Fibroblast of the aortic adventitia (primary cell): ENCODE data around the gene CTIF. TPM values are rescaled to one million over a fixed set of nuclear protein-coding genes. Genes with fewer than 3 reads are reported as not detected.

Experiments used
- DNase-seq: peaks from one replicate; pipeline ENCODE4 v3.0.0-alpha.2; 2010; ENCODE audit warnings: low read depth
- H3K4me3 ChIP-seq: 2 replicates; pipeline ENCODE4 v1.5.1; 2011; ENCODE audit warnings: low read depth, mild to moderate bottlenecking, control low read depth, low read length, moderate library complexity
- CTCF ChIP-seq: IDR thresholded peaks from 2 replicates; pipeline ENCODE4 v1.5.1; 2011; ENCODE audit warnings: mild to moderate bottlenecking, low read length, control low read depth, inconsistent platforms; ENCODE audit not compliant: insufficient read depth
- total RNA-seq: library from RNA; depleted of rRNA; stranded (reverse); fragments of >200 nt; gene quantifications from 2 replicates; pipeline ENCODE4 v1.2.3, GENCODE V29; 2012; ENCODE audit warnings: low replicate concordance

CTIF gene
- total RNA-seq, 1 donor = 29.0 TPM

- DNase-seq = no peak
- TF ChIP-seq CTCF = no peak
- no peak overlapping the region for H3K4me3 ChIP-seq
Measured at GRCh38 chr18:48783616-48784520, 245.0 kb downstream of the CTIF start.

DNA sequence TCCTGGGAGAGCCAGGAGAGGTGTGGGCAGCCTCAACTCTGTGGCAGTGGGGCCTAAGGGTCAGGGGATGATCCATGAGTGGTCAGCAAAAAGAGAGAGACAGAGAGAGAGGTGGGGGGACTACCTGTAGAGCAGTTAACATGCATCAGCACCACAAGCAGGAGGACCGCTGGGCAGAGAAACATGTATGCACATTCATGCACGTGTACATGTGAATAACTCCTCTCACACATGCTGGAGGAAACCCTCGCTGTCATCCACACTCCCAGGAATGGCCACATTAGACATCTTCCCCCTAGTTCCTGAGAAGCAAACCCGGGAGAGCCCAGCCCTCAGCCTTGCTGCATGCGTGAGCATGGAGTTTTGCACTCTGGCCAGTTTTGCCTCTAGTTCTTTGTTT is 245.8 kb downstream of the CTIF start:
- DNase-seq = no peak
- no peak overlapping the region for H3K4me3 ChIP-seq
- TF ChIP-seq CTCF = no peak

- no peak for TF ChIP-seq CTCF
- H3K4me3 ChIP-seq = no peak overlapping the region
- no peak for DNase-seq
Measured at GRCh38 chr18:48785091-48785614, 246.3 kb downstream of the CTIF start.

DNA sequence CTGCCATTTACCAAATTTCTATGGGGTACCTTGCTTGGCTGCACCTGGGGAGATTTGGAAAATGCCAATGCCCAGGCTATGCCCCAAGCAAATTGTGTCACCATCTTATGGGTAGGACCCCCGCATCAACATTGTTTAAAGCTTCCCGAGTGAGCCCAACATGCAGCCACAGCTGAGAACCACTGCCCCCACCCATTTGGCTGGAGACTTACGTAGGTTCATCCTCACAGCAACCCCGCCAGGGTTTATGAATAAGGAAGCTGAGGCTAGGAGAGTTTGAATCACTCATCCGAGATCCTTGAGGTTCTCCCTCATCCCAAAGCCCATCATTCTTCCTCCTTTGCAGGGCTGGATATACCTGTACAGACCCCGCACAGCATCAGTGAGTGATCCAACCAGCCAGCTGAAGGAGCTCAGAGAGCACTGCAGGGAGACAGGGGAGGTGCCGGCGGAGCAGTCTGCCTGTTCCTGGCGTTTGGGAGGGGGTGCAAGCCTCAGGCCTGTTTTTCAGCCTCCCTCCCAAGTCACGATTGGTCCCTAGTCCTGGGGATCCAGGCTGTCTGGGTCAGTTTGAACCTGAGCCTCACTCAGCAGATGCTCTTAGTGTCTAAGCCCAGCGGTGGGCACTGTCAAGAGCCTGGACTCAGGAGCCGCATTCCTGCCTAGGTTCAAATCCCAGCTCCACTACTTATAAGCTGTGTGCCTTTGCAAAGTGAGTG is 247.1 kb downstream of the CTIF start:
- TF ChIP-seq CTCF = no peak
- no peak for DNase-seq
- H3K4me3 ChIP-seq = no peak overlapping the region

GRCh38 chr18:48786455-48787202 is 247.8 kb downstream of the CTIF start:
- no peak for TF ChIP-seq CTCF
- DNase-seq = no peak
- no peak overlapping the region for H3K4me3 ChIP-seq
